DOHH2 (cell line): ENCODE results near the gene POLN.

ENCODE experiments used
- H3F3A ChIP-seq: fragments of 200-600 bp; sonication (generic), shearing (Covaris generic); 2 replicates; pipeline ENCODE4 v1.6.0; 2016; ENCODE audit warnings: antibody characterized with exemption, mild to moderate bottlenecking; ENCODE audit not compliant: control insufficient read depth, insufficient read depth
- H3K27ac ChIP-seq: fragments of 200-600 bp; sonication (generic); 2 replicates; pipeline ENCODE4 v1.5.1; 2014; ENCODE audit warnings: low read depth, mild to moderate bottlenecking, low read length, moderate library complexity
- H3K27me3 ChIP-seq: fragments of 200-600 bp; sonication (generic); 2 replicates; pipeline ENCODE4 v1.6.1; 2014; ENCODE audit warnings: mild to moderate bottlenecking, low read length, mixed read lengths; ENCODE audit not compliant: control insufficient read depth
- H3K36me3 ChIP-seq: fragments of 200-600 bp; sonication (generic); 2 replicates; pipeline ENCODE4 v1.6.1; 2014; ENCODE audit warnings: mild to moderate bottlenecking, low read length, moderate library complexity, mixed read lengths; ENCODE audit not compliant: control insufficient read depth
- H3K4me1 ChIP-seq: fragments of 200-600 bp; sonication (generic); 2 replicates; pipeline ENCODE4 v1.6.1; 2014; ENCODE audit warnings: mild to moderate bottlenecking, low read length, mixed read lengths; ENCODE audit not compliant: control insufficient read depth
- H3K4me2 ChIP-seq: fragments of 200-600 bp; sonication (generic); 2 replicates; pipeline ENCODE4 v1.6.0; 2014; ENCODE audit warnings: mild to moderate bottlenecking, low read length, moderate library complexity
- H3K4me3 ChIP-seq: fragments of 200-600 bp; sonication (generic); 2 replicates; pipeline ENCODE4 v1.5.1; 2014; ENCODE audit warnings: mild to moderate bottlenecking, low read length, mixed read lengths
- H3K79me2 ChIP-seq: fragments of 200-600 bp; sonication (generic); 2 replicates; pipeline ENCODE4 v1.6.1; 2014; ENCODE audit warnings: mild to moderate bottlenecking, low read length, mixed read lengths; ENCODE audit not compliant: control insufficient read depth
- H3K9me2 ChIP-seq: fragments of 200-600 bp; sonication (generic); replicated peaks from 2 replicates; pipeline ENCODE4 v1.6.1; 2014; ENCODE audit warnings: mild to moderate bottlenecking, low read length, mixed read lengths; ENCODE audit not compliant: control insufficient read depth
- H3K9me3 ChIP-seq: fragments of 200-600 bp; sonication (generic); 2 replicates; pipeline ENCODE4 v1.6.1; 2014; ENCODE audit warnings: antibody characterized with exemption, low read length, mixed read lengths; ENCODE audit not compliant: control insufficient read depth, insufficient read depth
- H4K20me1 ChIP-seq: fragments of 200-600 bp; sonication (generic); 2 replicates; pipeline ENCODE4 v1.6.0; 2014; ENCODE audit warnings: low read depth, mild to moderate bottlenecking, antibody characterized with exemption, low read length, moderate library complexity; ENCODE audit not compliant: control insufficient read depth, insufficient read depth
- EZH2phosphoT487 ChIP-seq: fragments of 200-600 bp; sonication (generic); IDR thresholded peaks from 2 replicates; pipeline ENCODE4 v1.6.1; 2017; ENCODE audit warnings: borderline replicate concordance, mild to moderate bottlenecking, antibody characterized with exemption, low read length, moderate library complexity, mixed read lengths
- TF ChIP-seq, protein P1 (sequence below): fragments of 200-600 bp; sonication (generic); IDR thresholded peaks from one replicate; pipeline ENCODE4 v1.5.1; 2014; ENCODE audit warnings: antibody characterized with exemption, mild to moderate bottlenecking, low read depth, low read length; ENCODE audit not compliant: poor library complexity, severe bottlenecking

POLN gene

GRCh38 chr4:2267320-2267811, 25.4 kb upstream of the POLN start:
- H3K79me2 ChIP-seq: no peaks in the 10 kb centered on the region
- H3K4me2 ChIP-seq: no peak overlapping the region
- H4K20me1 ChIP-seq: no peaks in the 10 kb centered on the region
- no peaks in the 10 kb centered on the region for H3F3A ChIP-seq
- no peak for TF ChIP-seq EZH2phosphoT487
- TF ChIP-seq, protein P1, sequence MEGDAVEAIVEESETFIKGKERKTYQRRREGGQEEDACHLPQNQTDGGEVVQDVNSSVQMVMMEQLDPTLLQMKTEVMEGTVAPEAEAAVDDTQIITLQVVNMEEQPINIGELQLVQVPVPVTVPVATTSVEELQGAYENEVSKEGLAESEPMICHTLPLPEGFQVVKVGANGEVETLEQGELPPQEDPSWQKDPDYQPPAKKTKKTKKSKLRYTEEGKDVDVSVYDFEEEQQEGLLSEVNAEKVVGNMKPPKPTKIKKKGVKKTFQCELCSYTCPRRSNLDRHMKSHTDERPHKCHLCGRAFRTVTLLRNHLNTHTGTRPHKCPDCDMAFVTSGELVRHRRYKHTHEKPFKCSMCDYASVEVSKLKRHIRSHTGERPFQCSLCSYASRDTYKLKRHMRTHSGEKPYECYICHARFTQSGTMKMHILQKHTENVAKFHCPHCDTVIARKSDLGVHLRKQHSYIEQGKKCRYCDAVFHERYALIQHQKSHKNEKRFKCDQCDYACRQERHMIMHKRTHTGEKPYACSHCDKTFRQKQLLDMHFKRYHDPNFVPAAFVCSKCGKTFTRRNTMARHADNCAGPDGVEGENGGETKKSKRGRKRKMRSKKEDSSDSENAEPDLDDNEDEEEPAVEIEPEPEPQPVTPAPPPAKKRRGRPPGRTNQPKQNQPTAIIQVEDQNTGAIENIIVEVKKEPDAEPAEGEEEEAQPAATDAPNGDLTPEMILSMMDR: no peak
- no peaks in the 10 kb centered on the region for H3K9me3 ChIP-seq
- H3K4me1 ChIP-seq: peaks cover 19% of the 10 kb centered on the region
- no peaks in the 10 kb centered on the region for H3K9me2 ChIP-seq
- no peak overlapping the region for H3K4me3 ChIP-seq
- H3K27ac ChIP-seq: no peak overlapping the region
- no peaks in the 10 kb centered on the region for H3K27me3 ChIP-seq
- H3K36me3 ChIP-seq: no peaks in the 10 kb centered on the region

- Histone ChIP-seq H3K4me2 (no peak overlapping the region), H3K9me3 (no peaks in the 10 kb centered on the region), H3K27ac (no peak overlapping the region), H3K4me3 (no peak overlapping the region), H3K9me2 (no peaks in the 10 kb centered on the region), H3F3A (no peaks in the 10 kb centered on the region), H3K36me3 (no peaks in the 10 kb centered on the region), H4K20me1 (no peaks in the 10 kb centered on the region), H3K27me3 (no peaks in the 10 kb centered on the region), H3K4me1 (peaks cover 19% of the 10 kb centered on the region), H3K79me2 (no peaks in the 10 kb centered on the region)
- TF ChIP-seq, protein P1: no peak
- no peak for TF ChIP-seq EZH2phosphoT487
Observed at GRCh38 chr4:2266821-2267220, 24.9 kb upstream of the POLN start.

- TF ChIP-seq EZH2phosphoT487: no peak
- TF ChIP-seq, protein P1: no peak
- no peak overlapping the region for H3K4me2 ChIP-seq
- H3K4me1 ChIP-seq: peaks cover 19% of the 10 kb centered on the region
Observed at GRCh38 chr4:2266181-2266580, 24.3 kb upstream of the POLN start.

More at GRCh38 chr4:2266181-2266580, 24.3 kb upstream of the POLN start:
- H3F3A ChIP-seq: no peaks in the 10 kb centered on the region
- no peaks in the 10 kb centered on the region for H3K9me2 ChIP-seq
- H3K9me3 ChIP-seq: no peaks in the 10 kb centered on the region
- no peaks in the 10 kb centered on the region for H3K79me2 ChIP-seq
- H3K36me3 ChIP-seq: no peaks in the 10 kb centered on the region
- no peaks in the 10 kb centered on the region for H3K27me3 ChIP-seq
- H3K27ac ChIP-seq: no peak overlapping the region
- no peak overlapping the region for H3K4me3 ChIP-seq
- H4K20me1 ChIP-seq: no peaks in the 10 kb centered on the region
